ENCODE data around the gene PDS5A.

Gene PDS5A

DNA sequence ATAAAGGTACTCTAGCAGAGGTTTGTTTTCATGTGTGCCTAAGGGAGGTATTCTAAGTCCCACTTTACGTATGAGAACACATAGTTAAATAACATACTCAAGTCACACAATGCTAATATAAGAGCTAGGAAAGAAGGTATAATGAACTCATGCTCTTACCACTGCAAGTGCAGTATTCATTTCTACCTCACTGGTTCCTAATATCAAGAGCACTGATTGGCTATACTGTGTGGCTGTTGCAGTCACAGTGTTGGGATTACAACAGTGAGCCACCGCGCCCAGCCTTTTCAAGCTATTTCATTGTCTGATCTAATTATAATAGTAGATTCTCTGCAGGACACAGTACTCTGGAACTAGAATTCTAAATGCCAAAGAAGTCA, 84.0 kb downstream of the PDS5A start:
- DNase-seq (ENCODE audit: low read depth), result no peak
- Histone ChIP-seq H3K4me1 (ENCODE audit: control insufficient read depth, insufficient read depth, low read length) (no peaks in the 10 kb centered on the region), H3K27me3 (replicated peaks; ENCODE audit: control insufficient read depth, insufficient read depth, low read length) (no peaks in the 10 kb centered on the region), H3K9ac (ENCODE audit: low read length) (no peak overlapping the region), H3K36me3 (ENCODE audit: control insufficient read depth, insufficient read depth, low read length, severe bottlenecking) (peaks cover 83% of the 10 kb centered on the region), H3K4me3 (ENCODE audit: low read length) (no peak overlapping the region), H3K9me3 (ENCODE audit: control insufficient read depth, low read length) (no peaks in the 10 kb centered on the region)

GRCh38 chr4:39892988-39893692, 84.6 kb downstream of the PDS5A start:
- H3K4me3 ChIP-seq (ENCODE audit: low read length), result no peak overlapping the region
- no peaks in the 10 kb centered on the region for H3K9me3 ChIP-seq (ENCODE audit: control insufficient read depth, low read length)
- no peaks in the 10 kb centered on the region for H3K4me1 ChIP-seq (ENCODE audit: control insufficient read depth, insufficient read depth, low read length)
- no peak for DNase-seq (ENCODE audit: low read depth)
- H3K9ac ChIP-seq (ENCODE audit: low read length), result no peak overlapping the region
- H3K27me3 ChIP-seq (replicated peaks; ENCODE audit: control insufficient read depth, insufficient read depth, low read length), result no peaks in the 10 kb centered on the region
- peaks cover 83% of the 10 kb centered on the region for H3K36me3 ChIP-seq (ENCODE audit: control insufficient read depth, insufficient read depth, low read length, severe bottlenecking)

DNA sequence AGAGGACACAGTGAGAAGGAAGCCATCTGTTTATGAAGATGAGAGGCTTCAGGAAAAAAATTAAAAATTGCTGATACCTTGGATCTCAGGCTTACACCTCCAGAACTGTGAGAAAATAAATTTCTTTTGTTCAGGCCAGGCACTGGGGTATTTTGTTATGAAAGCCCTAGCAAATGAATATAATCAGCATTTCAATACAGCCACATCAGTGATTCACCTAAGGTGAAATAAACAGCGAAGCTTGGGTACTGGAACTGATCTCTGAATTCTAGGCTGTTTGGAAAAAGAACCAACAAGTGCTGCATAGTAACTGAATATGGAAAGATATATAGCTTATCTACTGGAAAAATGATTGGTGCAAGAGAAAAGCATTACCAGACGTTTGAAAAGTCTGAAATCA, 88.5 kb downstream of the PDS5A start:
- Histone ChIP-seq H3K27me3 (replicated peaks; ENCODE audit: control insufficient read depth, insufficient read depth, low read length) (no peaks in the 10 kb centered on the region), H3K4me3 (ENCODE audit: low read length) (no peak overlapping the region), H3K9me3 (ENCODE audit: control insufficient read depth, low read length) (no peaks in the 10 kb centered on the region), H3K9ac (ENCODE audit: low read length) (no peak overlapping the region), H3K4me1 (ENCODE audit: control insufficient read depth, insufficient read depth, low read length) (no peaks in the 10 kb centered on the region), H3K36me3 (ENCODE audit: control insufficient read depth, insufficient read depth, low read length, severe bottlenecking) (peaks cover 78% of the 10 kb centered on the region)
- no peak for DNase-seq (ENCODE audit: low read depth)

DNA sequence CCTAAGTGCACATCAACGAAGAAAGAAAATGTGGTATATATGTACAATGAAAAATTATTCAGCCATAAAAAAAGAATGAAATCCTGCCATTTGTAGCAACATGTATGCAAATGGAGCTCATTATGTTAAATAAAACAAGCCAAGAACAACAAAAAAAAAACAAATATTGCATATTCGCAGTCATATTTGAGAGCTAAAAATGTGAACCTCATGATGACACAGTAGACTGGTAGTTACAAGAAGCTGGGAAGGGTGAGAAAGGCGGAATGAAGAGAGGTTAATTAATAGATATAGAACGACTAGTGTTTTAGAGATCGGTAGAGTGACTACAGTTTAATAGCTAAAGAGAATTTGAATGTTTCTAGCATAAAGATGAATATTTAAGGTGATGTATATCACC, 89.2 kb downstream of the PDS5A start:
- no peaks in the 10 kb centered on the region for H3K27me3 ChIP-seq (replicated peaks; ENCODE audit: control insufficient read depth, insufficient read depth, low read length)
- no peaks in the 10 kb centered on the region for H3K9me3 ChIP-seq (ENCODE audit: control insufficient read depth, low read length)
- DNase-seq (ENCODE audit: low read depth), result no peak
- H3K4me1 ChIP-seq (ENCODE audit: control insufficient read depth, insufficient read depth, low read length), result no peaks in the 10 kb centered on the region
- H3K9ac ChIP-seq (ENCODE audit: low read length), result no peak overlapping the region
- H3K4me3 ChIP-seq (ENCODE audit: low read length), result no peak overlapping the region
- peaks cover 75% of the 10 kb centered on the region for H3K36me3 ChIP-seq (ENCODE audit: control insufficient read depth, insufficient read depth, low read length, severe bottlenecking)

- Histone ChIP-seq H3K4me3 (ENCODE audit: low read length) (no peak overlapping the region), H3K27me3 (replicated peaks; ENCODE audit: control insufficient read depth, insufficient read depth, low read length) (no peaks in the 10 kb centered on the region), H3K9ac (ENCODE audit: low read length) (no peak overlapping the region), H3K4me1 (ENCODE audit: control insufficient read depth, insufficient read depth, low read length) (no peaks in the 10 kb centered on the region), H3K36me3 (ENCODE audit: control insufficient read depth, insufficient read depth, low read length, severe bottlenecking) (peaks cover 86% of the 10 kb centered on the region), H3K9me3 (ENCODE audit: control insufficient read depth, low read length) (no peaks in the 10 kb centered on the region)
- no peak for DNase-seq (ENCODE audit: low read depth)
These were observed 94.1 kb downstream of the PDS5A start for GRCh38 chr4:39883646-39884045.

GRCh38 chr4:39881789-39882188, 95.9 kb downstream of the PDS5A start:
- Histone ChIP-seq H3K4me3 (ENCODE audit: low read length) (no peak overlapping the region), H3K4me1 (ENCODE audit: control insufficient read depth, insufficient read depth, low read length) (no peaks in the 10 kb centered on the region), H3K36me3 (ENCODE audit: control insufficient read depth, insufficient read depth, low read length, severe bottlenecking) (peaks cover 87% of the 10 kb centered on the region)

DNA sequence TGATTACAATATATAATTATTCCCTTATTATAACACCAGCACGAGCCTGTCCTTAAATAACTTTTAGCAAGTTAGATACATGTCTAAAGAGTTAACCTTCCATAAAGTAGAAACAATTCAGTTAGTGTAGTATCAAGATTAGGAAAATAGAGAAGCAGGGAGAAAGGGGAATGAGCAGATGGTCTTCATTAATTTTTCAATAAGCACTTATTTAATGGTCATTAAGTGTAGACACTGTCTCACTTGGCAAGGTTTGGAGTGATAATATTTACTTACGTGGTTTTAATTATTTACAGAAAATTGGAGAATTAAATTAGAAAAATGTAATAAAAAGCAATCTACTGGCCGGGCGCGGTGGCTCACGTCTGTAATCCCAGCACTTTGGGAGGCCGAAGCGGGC, 99.7 kb downstream of the PDS5A start:
- H3K9me3 ChIP-seq (ENCODE audit: control insufficient read depth, low read length), result no peaks in the 10 kb centered on the region
- no peak for DNase-seq (ENCODE audit: low read depth)
- H3K4me1 ChIP-seq (ENCODE audit: control insufficient read depth, insufficient read depth, low read length), result peaks cover 3% of the 10 kb centered on the region
- peaks cover 94% of the 10 kb centered on the region for H3K36me3 ChIP-seq (ENCODE audit: control insufficient read depth, insufficient read depth, low read length, severe bottlenecking)
- H3K9ac ChIP-seq (ENCODE audit: low read length), result no peak overlapping the region
- H3K27me3 ChIP-seq (replicated peaks; ENCODE audit: control insufficient read depth, insufficient read depth, low read length), result no peaks in the 10 kb centered on the region
- no peak overlapping the region for H3K4me3 ChIP-seq (ENCODE audit: low read length)

More at GRCh38 chr4:39881789-39882188, 95.9 kb downstream of the PDS5A start:
- H3K9ac ChIP-seq (ENCODE audit: low read length), result no peak overlapping the region
- H3K9me3 ChIP-seq (ENCODE audit: control insufficient read depth, low read length), result no peaks in the 10 kb centered on the region
- no peaks in the 10 kb centered on the region for H3K27me3 ChIP-seq (replicated peaks; ENCODE audit: control insufficient read depth, insufficient read depth, low read length)
- no peak for DNase-seq (ENCODE audit: low read depth)

- Histone ChIP-seq H3K36me3 (ENCODE audit: control insufficient read depth, insufficient read depth, low read length, severe bottlenecking) (peaks cover 98% of the 10 kb centered on the region), H3K9ac (ENCODE audit: low read length) (peak overlapping the region; percentile 39), H3K27me3 (replicated peaks; ENCODE audit: control insufficient read depth, insufficient read depth, low read length) (no peaks in the 10 kb centered on the region), H3K9me3 (ENCODE audit: control insufficient read depth, low read length) (no peaks in the 10 kb centered on the region), H3K4me1 (ENCODE audit: control insufficient read depth, insufficient read depth, low read length) (peaks cover 3% of the 10 kb centered on the region), H3K4me3 (ENCODE audit: low read length) (no peak overlapping the region)
- peak; percentile 44 for DNase-seq (ENCODE audit: low read depth)
These were observed 103.9 kb downstream of the PDS5A start for GRCh38 chr4:39873823-39874222.

DNA sequence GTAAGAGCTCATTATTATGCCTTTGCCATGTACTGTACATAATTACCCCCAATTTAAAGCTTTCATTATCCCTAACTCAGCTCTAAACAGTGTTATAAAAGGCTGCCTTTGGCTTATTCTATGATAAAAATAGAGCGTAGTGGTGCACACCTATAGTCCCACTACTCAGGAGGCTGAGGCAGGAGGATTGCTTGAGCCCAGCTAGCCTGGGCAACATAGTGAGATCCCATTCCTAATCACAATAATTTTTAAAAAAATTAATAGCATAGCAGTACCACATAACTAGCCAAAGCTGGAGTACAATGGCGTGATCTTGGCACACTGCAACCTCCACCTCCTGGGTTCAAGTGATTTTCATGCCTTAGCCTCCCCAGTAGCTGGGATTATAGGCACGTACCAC, 112.4 kb downstream of the PDS5A start:
- Histone ChIP-seq H3K4me1 (ENCODE audit: control insufficient read depth, insufficient read depth, low read length) (no peaks in the 10 kb centered on the region), H3K27me3 (replicated peaks; ENCODE audit: control insufficient read depth, insufficient read depth, low read length) (no peaks in the 10 kb centered on the region), H3K9me3 (ENCODE audit: control insufficient read depth, low read length) (no peaks in the 10 kb centered on the region), H3K36me3 (ENCODE audit: control insufficient read depth, insufficient read depth, low read length, severe bottlenecking) (peaks cover 91% of the 10 kb centered on the region), H3K4me3 (ENCODE audit: low read length) (no peak overlapping the region), H3K9ac (ENCODE audit: low read length) (no peak overlapping the region)
- no peak for DNase-seq (ENCODE audit: low read depth)

DNA sequence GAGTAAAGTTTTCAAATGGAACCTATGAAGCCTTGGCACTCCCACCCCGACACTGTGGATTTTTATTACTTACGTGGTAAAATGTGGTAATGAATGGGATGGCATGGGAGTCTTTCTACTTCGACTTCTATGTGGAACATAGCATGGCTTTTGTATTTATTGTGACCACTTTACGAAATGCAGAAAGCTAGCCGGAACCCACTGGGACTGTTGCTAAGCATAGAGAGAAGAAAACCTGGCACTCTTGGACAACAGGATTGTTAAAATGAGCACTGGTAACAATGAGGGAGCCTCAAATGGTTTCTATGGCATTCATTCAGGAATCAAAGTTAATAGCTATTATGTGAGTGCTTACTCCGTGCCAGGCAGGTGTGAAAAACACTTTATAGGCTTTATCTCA, 113.3 kb downstream of the PDS5A start:
- Histone ChIP-seq H3K4me1 (ENCODE audit: control insufficient read depth, insufficient read depth, low read length) (no peaks in the 10 kb centered on the region), H3K36me3 (ENCODE audit: control insufficient read depth, insufficient read depth, low read length, severe bottlenecking) (peaks cover 91% of the 10 kb centered on the region)

DNA sequence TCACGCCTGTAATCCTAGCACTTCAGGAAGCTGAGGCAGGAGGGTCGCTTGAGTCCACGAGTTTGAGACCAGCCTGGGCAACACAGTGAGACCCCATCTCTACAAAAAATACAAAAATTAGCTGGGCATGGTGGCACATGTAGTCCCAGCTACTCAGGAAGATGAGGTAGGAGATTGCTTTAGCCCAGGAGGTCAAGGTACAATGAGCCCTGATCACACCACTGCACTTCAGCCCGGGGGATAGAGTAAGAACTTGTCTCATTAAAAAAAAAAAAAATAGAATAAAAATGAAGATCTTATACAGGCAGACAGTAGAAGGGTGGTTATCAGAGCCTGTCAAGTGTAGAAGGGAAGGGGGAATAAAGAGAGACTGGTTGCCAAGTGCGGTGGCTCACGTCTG, 116.9 kb downstream of the PDS5A start:
- H3K9me3 ChIP-seq (ENCODE audit: control insufficient read depth, low read length), result peaks cover 9% of the 10 kb centered on the region
- no peak overlapping the region for H3K9ac ChIP-seq (ENCODE audit: low read length)
- H3K36me3 ChIP-seq (ENCODE audit: control insufficient read depth, insufficient read depth, low read length, severe bottlenecking), result peaks cover 81% of the 10 kb centered on the region
- H3K4me3 ChIP-seq (ENCODE audit: low read length), result no peak overlapping the region
- DNase-seq (ENCODE audit: low read depth), result no peak
- H3K4me1 ChIP-seq (ENCODE audit: control insufficient read depth, insufficient read depth, low read length), result no peaks in the 10 kb centered on the region
- H3K27me3 ChIP-seq (replicated peaks; ENCODE audit: control insufficient read depth, insufficient read depth, low read length), result no peaks in the 10 kb centered on the region

More for the DNA sequence above, 113.3 kb downstream of the PDS5A start:
- no peak overlapping the region for H3K4me3 ChIP-seq (ENCODE audit: low read length)
- no peaks in the 10 kb centered on the region for H3K27me3 ChIP-seq (replicated peaks; ENCODE audit: control insufficient read depth, insufficient read depth, low read length)
- H3K9ac ChIP-seq (ENCODE audit: low read length), result no peak overlapping the region
- H3K9me3 ChIP-seq (ENCODE audit: control insufficient read depth, low read length), result no peaks in the 10 kb centered on the region
- no peak for DNase-seq (ENCODE audit: low read depth)

DNA sequence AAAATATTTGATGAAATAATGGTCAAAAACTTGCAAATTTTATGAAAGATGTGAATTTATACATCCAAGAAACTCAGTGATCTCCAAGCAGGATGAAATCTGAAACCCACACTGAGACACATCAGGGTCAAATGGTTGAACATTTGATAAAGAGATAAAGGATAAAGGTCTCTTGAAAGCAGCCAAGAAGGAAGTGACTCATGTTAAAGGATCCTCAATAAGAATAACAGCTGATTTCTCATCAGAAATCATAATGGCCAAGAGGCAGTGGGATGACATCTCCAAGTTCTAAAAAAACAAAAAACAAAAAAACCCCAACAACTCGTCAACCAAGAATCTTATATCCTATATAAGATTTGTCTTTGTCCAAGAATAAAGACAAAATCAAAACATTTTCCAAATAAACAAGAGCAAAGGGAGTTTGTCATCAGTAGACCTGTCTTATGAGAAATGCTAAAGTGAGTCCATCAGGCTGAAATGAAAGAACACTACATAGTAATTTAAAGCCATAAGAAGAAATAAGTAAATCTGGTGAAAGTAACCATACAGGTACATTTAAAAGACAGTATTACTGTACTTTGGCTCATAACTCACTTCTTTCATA, 121.7 kb downstream of the PDS5A start:
- Histone ChIP-seq H3K27me3 (replicated peaks; ENCODE audit: control insufficient read depth, insufficient read depth, low read length) (no peaks in the 10 kb centered on the region), H3K36me3 (ENCODE audit: control insufficient read depth, insufficient read depth, low read length, severe bottlenecking) (peaks cover 65% of the 10 kb centered on the region), H3K9me3 (ENCODE audit: control insufficient read depth, low read length) (peaks cover 18% of the 10 kb centered on the region), H3K4me1 (ENCODE audit: control insufficient read depth, insufficient read depth, low read length) (no peaks in the 10 kb centered on the region), H3K4me3 (ENCODE audit: low read length) (peak overlapping the region; percentile 16), H3K9ac (ENCODE audit: low read length) (no peak overlapping the region)
- DNase-seq (ENCODE audit: low read depth), result no peak

All from adipocyte (in vitro differentiated cells).